C4-2B (cell line): ENCODE data around the gene FBL.

ENCODE experiments used
- ZFX ChIP-seq: fragments of 450-650 bp; IDR thresholded peaks from 2 replicates; pipeline ENCODE4 v1.6.1; 2017
- TF ChIP-seq, protein P1 (sequence below): fragments of 450-650 bp; conservative IDR thresholded peaks from 2 replicates; pipeline ENCODE4 v1.5.1; 2017; ENCODE audit warnings: mild to moderate bottlenecking

DNA sequence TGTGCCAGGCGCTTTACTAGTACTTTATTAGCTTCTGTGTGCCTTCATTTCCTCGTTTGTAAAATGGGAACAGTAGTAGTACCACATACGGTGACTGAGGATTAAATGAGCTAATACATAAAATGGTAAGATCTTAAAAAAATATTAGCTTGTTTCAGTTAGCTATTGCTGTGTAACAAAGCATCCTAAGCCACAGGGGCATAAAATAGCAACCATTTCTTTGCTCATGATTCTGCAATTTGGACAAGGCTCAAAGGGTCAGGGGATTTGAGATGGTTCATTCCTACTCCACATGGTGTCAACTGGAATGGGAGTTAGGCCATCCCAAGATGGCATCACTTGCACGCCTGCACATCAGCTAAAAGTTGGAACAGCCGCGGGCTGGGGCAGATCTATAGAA, 25.5 kb downstream of the FBL start:
- TF ChIP-seq, protein P1, sequence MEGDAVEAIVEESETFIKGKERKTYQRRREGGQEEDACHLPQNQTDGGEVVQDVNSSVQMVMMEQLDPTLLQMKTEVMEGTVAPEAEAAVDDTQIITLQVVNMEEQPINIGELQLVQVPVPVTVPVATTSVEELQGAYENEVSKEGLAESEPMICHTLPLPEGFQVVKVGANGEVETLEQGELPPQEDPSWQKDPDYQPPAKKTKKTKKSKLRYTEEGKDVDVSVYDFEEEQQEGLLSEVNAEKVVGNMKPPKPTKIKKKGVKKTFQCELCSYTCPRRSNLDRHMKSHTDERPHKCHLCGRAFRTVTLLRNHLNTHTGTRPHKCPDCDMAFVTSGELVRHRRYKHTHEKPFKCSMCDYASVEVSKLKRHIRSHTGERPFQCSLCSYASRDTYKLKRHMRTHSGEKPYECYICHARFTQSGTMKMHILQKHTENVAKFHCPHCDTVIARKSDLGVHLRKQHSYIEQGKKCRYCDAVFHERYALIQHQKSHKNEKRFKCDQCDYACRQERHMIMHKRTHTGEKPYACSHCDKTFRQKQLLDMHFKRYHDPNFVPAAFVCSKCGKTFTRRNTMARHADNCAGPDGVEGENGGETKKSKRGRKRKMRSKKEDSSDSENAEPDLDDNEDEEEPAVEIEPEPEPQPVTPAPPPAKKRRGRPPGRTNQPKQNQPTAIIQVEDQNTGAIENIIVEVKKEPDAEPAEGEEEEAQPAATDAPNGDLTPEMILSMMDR: no peak
- TF ChIP-seq ZFX: no peak
